SU-DHL-6 (cell line): ENCODE results near the gene HM13.
A peak's percentile ranks its signal among the peaks of the same experiment; 100 is the strongest.

Source experiments
- H2AFZ ChIP-seq: fragments of 200-600 bp; sonication (generic); 2 replicates; pipeline ENCODE4 v1.6.1; 2014; ENCODE audit warnings: low read depth, mild to moderate bottlenecking, moderate library complexity, mixed read lengths, antibody characterized with exemption, low read length; ENCODE audit not compliant: severe bottlenecking
- H3F3A ChIP-seq: fragments of 200-600 bp; shearing (Covaris generic); 2 replicates; pipeline ENCODE4 v1.6.0; 2016; ENCODE audit warnings: antibody characterized with exemption, mild to moderate bottlenecking; ENCODE audit not compliant: insufficient read depth
- H3K27ac ChIP-seq: fragments of 200-600 bp; sonication (generic); 2 replicates; pipeline ENCODE4 v1.5.1; 2016; ENCODE audit warnings: low read depth, mild to moderate bottlenecking, low read length, moderate library complexity, mixed read lengths
- H3K27me3 ChIP-seq: fragments of 200-600 bp; sonication (generic), shearing (Covaris generic); 2 replicates; pipeline ENCODE4 v1.6.0; 2014; ENCODE audit warnings: mild to moderate bottlenecking, low read length
- H3K36me3 ChIP-seq: fragments of 200-600 bp; sonication (generic); 2 replicates; pipeline ENCODE4 v1.6.1; 2014; ENCODE audit warnings: mild to moderate bottlenecking, low read length, mixed read lengths
- H3K4me2 ChIP-seq: fragments of 300-600, 200-600 bp; shearing (Covaris generic), sonication (generic); 2 replicates; pipeline ENCODE4 v1.6.0; 2014; ENCODE audit warnings: low read length, low read depth, mild to moderate bottlenecking; ENCODE audit not compliant: poor library complexity, severe bottlenecking
- H3K4me3 ChIP-seq: fragments of 200-600 bp; sonication (generic); 2 replicates; pipeline ENCODE4 v1.5.1; 2014; ENCODE audit warnings: antibody characterized with exemption, low read length, mild to moderate bottlenecking, mixed read lengths; ENCODE audit not compliant: insufficient read depth, poor library complexity, severe bottlenecking
- H3K79me2 ChIP-seq: fragments of 200-600 bp; sonication (generic); 2 replicates; pipeline ENCODE4 v1.6.1; 2014; ENCODE audit warnings: mild to moderate bottlenecking, low read length, moderate library complexity; ENCODE audit not compliant: insufficient read depth
- H3K9ac ChIP-seq: fragments of 200-600 bp; sonication (generic); 2 replicates; pipeline ENCODE4 v1.7.0; 2014; ENCODE audit warnings: mild to moderate bottlenecking, low read length
- H3K9me2 ChIP-seq: fragments of 200-600 bp; sonication (generic); replicated peaks from 2 replicates; pipeline ENCODE4 v1.6.1; 2014; ENCODE audit warnings: low read length; ENCODE audit not compliant: insufficient read depth
- H3K9me3 ChIP-seq: fragments of 200-600 bp; sonication (generic); 2 replicates; pipeline ENCODE4 v1.6.1; 2014; ENCODE audit warnings: low read length, mixed read lengths; ENCODE audit not compliant: insufficient read depth
- H4K20me1 ChIP-seq: fragments of 200-600 bp; sonication (generic); 2 replicates; pipeline ENCODE4 v1.6.1; 2014; ENCODE audit warnings: low read depth, mild to moderate bottlenecking, antibody characterized with exemption, low read length, moderate library complexity, mixed read lengths
- CTCF ChIP-seq: fragments of 200-600 bp; sonication (generic); IDR thresholded peaks from one replicate; pipeline ENCODE4 v1.5.1; 2017; ENCODE audit warnings: antibody characterized with exemption, mild to moderate bottlenecking, low read length, moderate library complexity; ENCODE audit not compliant: insufficient read depth, poor library complexity, severe bottlenecking
- EZH2phosphoT487 ChIP-seq: fragments of 200-600 bp; sonication (generic), shearing (Covaris generic); conservative IDR thresholded peaks from 2 replicates; pipeline ENCODE4 v1.6.1; 2018; ENCODE audit warnings: mild to moderate bottlenecking, antibody characterized with exemption, low read length, moderate library complexity, mixed read lengths

HM13 gene

GRCh38 chr20:31605902-31606803 is 91.9 kb downstream of the HM13 start:
- Histone ChIP-seq H2AFZ (peak overlapping the region; percentile 46), H3K36me3 (no peaks in the 10 kb centered on the region), H3F3A (peaks cover 13% of the 10 kb centered on the region), H3K4me2 (peak overlapping the region; percentile 93), H3K79me2 (no peaks in the 10 kb centered on the region), H3K9ac (peak overlapping the region; percentile 64), H3K27ac (no peak overlapping the region), H3K9me2 (no peaks in the 10 kb centered on the region), H3K9me3 (no peaks in the 10 kb centered on the region), H3K4me3 (peak overlapping the region; percentile 67), H3K27me3 (no peaks in the 10 kb centered on the region; the same call in 1 of the 2 replicates), H4K20me1 (no peaks in the 10 kb centered on the region)
- no peak for TF ChIP-seq CTCF
- no peak for TF ChIP-seq EZH2phosphoT487

- H3K9me3 ChIP-seq, result no peaks in the 10 kb centered on the region
- H4K20me1 ChIP-seq, result no peaks in the 10 kb centered on the region
- no peaks in the 10 kb centered on the region for H3K36me3 ChIP-seq
- H3K79me2 ChIP-seq, result no peaks in the 10 kb centered on the region
- no peak overlapping the region for H3K27ac ChIP-seq
- no peaks in the 10 kb centered on the region; the same call in 1 of the 2 replicates for H3K27me3 ChIP-seq
- H3K9me2 ChIP-seq, result no peaks in the 10 kb centered on the region
- TF ChIP-seq EZH2phosphoT487, result no peak
- TF ChIP-seq CTCF, result no peak
- H3F3A ChIP-seq, result peaks cover 13% of the 10 kb centered on the region
- H3K4me2 ChIP-seq, result peak overlapping the region; percentile 93
- peak overlapping the region; percentile 67 for H3K4me3 ChIP-seq
- 0 out of 2 replicates have a peak overlapping the region, but pooled peaks have one; percentile 64 for H3K9ac ChIP-seq
- no peak overlapping the region for H2AFZ ChIP-seq
Observed at GRCh38 chr20:31606804-31607639, 92.8 kb downstream of the HM13 start.

GRCh38 chr20:31607640-31608250 is 93.5 kb downstream of the HM13 start:
- H2AFZ ChIP-seq, result no peak overlapping the region
- H3K9me2 ChIP-seq, result no peaks in the 10 kb centered on the region
- no peaks in the 10 kb centered on the region for H3K36me3 ChIP-seq
- TF ChIP-seq EZH2phosphoT487 (no peak), CTCF (no peak)
- no peaks in the 10 kb centered on the region for H3K79me2 ChIP-seq
- no peaks in the 10 kb centered on the region for H4K20me1 ChIP-seq
- H3K9ac ChIP-seq, result no peak overlapping the region
- no peaks in the 10 kb centered on the region for H3K9me3 ChIP-seq
- H3K27me3 ChIP-seq, result no peaks in the 10 kb centered on the region; the same call in 1 of the 2 replicates
- no peak overlapping the region for H3K4me2 ChIP-seq
- no peak overlapping the region for H3K27ac ChIP-seq
- H3K4me3 ChIP-seq, result no peak overlapping the region
- H3F3A ChIP-seq, result peaks cover 8% of the 10 kb centered on the region
